Measurements from ENCODE around the gene CFAP157. TPM values are rescaled to one million over a fixed set of nuclear protein-coding genes. Genes with fewer than 3 reads are reported as not detected.

The CFAP157 gene
- total and polyA plus RNA-seq, 9 donors = 0.22 to 99.0 (median 3.5) TPM

GRCh38 chr9:127726871-127727270, 20.1 kb downstream of the CFAP157 start:
- no peak for DNase-seq
- intact Hi-C loops (cut with DNase I) = loop anchor here in 2 of 4 donors (5.0 to 10.0 kb wide), 2 partner anchors 220 to 222 kb away; no protein-coding TSS in a partner anchor
- H3K27ac ChIP-seq = no peak overlapping the region
- H3K9me3 ChIP-seq = no peaks in the 10 kb centered on the region
- H3K4me3 ChIP-seq = no peak overlapping the region
- H3K4me1 ChIP-seq (ENCODE audit: insufficient read depth) = peaks cover 5% of the 10 kb centered on the region
- WGBS, 3 donors = 68 to 71% (median 71%) methylated on average over 8 of the region's 8 CpGs
- H3K36me3 ChIP-seq = no peaks in the 10 kb centered on the region
- TF ChIP-seq CTCF (IDR thresholded peaks at IDR 0.05) (no peak), EP300 (IDR thresholded peaks at IDR 0.05) (no peak), POLR2A (IDR thresholded peaks at IDR 0.05) (no peak)
- H3K27me3 ChIP-seq = no peaks in the 10 kb centered on the region

GRCh38 chr9:127728808-127729207, 22.0 kb downstream of the CFAP157 start:
- Histone ChIP-seq H3K36me3 (no peaks in the 10 kb centered on the region), H3K9me3 (no peaks in the 10 kb centered on the region), H3K4me3 (no peak overlapping the region), H3K4me1 (ENCODE audit: insufficient read depth) (peaks cover 5% of the 10 kb centered on the region), H3K27ac (no peak overlapping the region), H3K27me3 (no peaks in the 10 kb centered on the region)
- WGBS, 3 donors = 80 to 86% (median 84%) methylated on average over 8 of the region's 8 CpGs
- no peak for DNase-seq
- TF ChIP-seq POLR2A (IDR thresholded peaks at IDR 0.05) (no peak), EP300 (IDR thresholded peaks at IDR 0.05) (no peak), CTCF (IDR thresholded peaks at IDR 0.05) (no peak)
- intact Hi-C loops (cut with DNase I) = loop anchor here in 2 of 4 donors (5.0 to 10.0 kb wide), 2 partner anchors 222 to 224 kb away; no protein-coding TSS in a partner anchor

- Histone ChIP-seq H3K4me3 (no peak overlapping the region), H3K36me3 (no peaks in the 10 kb centered on the region), H3K4me1 (ENCODE audit: insufficient read depth) (peaks cover 6% of the 10 kb centered on the region), H3K27ac (no peak overlapping the region), H3K27me3 (no peaks in the 10 kb centered on the region), H3K9me3 (no peaks in the 10 kb centered on the region)
- intact Hi-C loops (cut with DNase I) = loop anchor here (5.0 to 10.0 kb wide), 4 partner anchors 137 to 225 kb away; no protein-coding TSS in a partner anchor
- DNase-seq = no peak
- TF ChIP-seq EP300 (IDR thresholded peaks at IDR 0.05) (no peak), POLR2A (IDR thresholded peaks at IDR 0.05) (no peak)
- 88 to 92% (median 90%) methylated on average over 16 to 18 of the region's 18 CpGs for WGBS, 3 donors
Measured at GRCh38 chr9:127729522-127730256, 22.9 kb downstream of the CFAP157 start.

GRCh38 chr9:127730262-127730661, 23.5 kb downstream of the CFAP157 start:
- no peak for TF ChIP-seq EP300 (IDR thresholded peaks at IDR 0.05)
- no peak for TF ChIP-seq CTCF (IDR thresholded peaks at IDR 0.05)
- no peak for TF ChIP-seq POLR2A (IDR thresholded peaks at IDR 0.05)
- H3K4me3 ChIP-seq = no peak overlapping the region
- DNase-seq = no peak
- no peaks in the 10 kb centered on the region for H3K9me3 ChIP-seq
- H3K27ac ChIP-seq = no peak overlapping the region
- peaks cover 6% of the 10 kb centered on the region for H3K4me1 ChIP-seq (ENCODE audit: insufficient read depth)
- intact Hi-C loops (cut with DNase I) = loop anchor here in 3 of 4 donors (5.0 kb wide), 2 partner anchors 138 to 143 kb away; no protein-coding TSS in a partner anchor
- no peaks in the 10 kb centered on the region for H3K36me3 ChIP-seq
- WGBS, 3 donors = 86 to 88% (median 88%) methylated on average over 9 of the region's 9 CpGs
- H3K27me3 ChIP-seq = no peaks in the 10 kb centered on the region
